Heart left ventricle (tissue), 16 donors: ENCODE measurements around the gene C6orf52. TPM values are rescaled to one million over a fixed set of nuclear protein-coding genes. Genes with fewer than 3 reads are reported as not detected.
"Not testable (repeated sequence)": the region's sequence is repeated elsewhere in the genome, so short reads cannot be mapped to it uniquely, and the experiment has no call there.

Experiments
- ATAC-seq, 4 donors: fragments of 200-7000 bp; cut with Tn5 transposase; one replicate each; pipeline ENCODE4 v1.9.1; 2020 to 2022; ENCODE audit warnings: moderate library complexity in 4 of 4, mild to moderate bottlenecking in 3 of 4, moderate number of reproducible peaks in 1 of 4
- DNase-seq, 5 donors: peaks; one replicate each; pipeline ENCODE4 v3.0.0-alpha.2; 2020
- H3K27ac ChIP-seq, 12 donors: fragments of 200-600 bp; sonication (generic) in 4 of 12; one replicate each; pipeline versions ENCODE4 v1.5.0 to v1.8.0; 2016 to 2022; ENCODE audit warnings: mild to moderate bottlenecking in 2 of 12
- H3K27me3 ChIP-seq, 9 donors: fragments of 200-600 bp; sonication (generic) in 2 of 9; one replicate each; pipeline versions ENCODE4 v1.5.1 to v1.8.0; 2016 to 2022; ENCODE audit warnings: mild to moderate bottlenecking in 3 of 9
- H3K36me3 ChIP-seq, 9 donors: fragments of 200-600 bp; sonication (generic) in 2 of 9; one replicate each; pipeline versions ENCODE4 v1.5.0 to v1.8.0; 2018 to 2022; ENCODE audit warnings: mild to moderate bottlenecking in 2 of 9
- H3K4me1 ChIP-seq, 12 donors: fragments of 200-600 bp; sonication (generic) in 4 of 12; one replicate each; pipeline versions ENCODE4 v1.5.0 to v1.8.0; 2016 to 2022; ENCODE audit warnings: mild to moderate bottlenecking in 3 of 12
- H3K4me3 ChIP-seq, 12 donors: fragments of 200-600 bp; sonication (generic) in 4 of 12; one replicate each; pipeline versions ENCODE4 v1.5.0 to v1.8.0; 2017 to 2022; ENCODE audit warnings: mild to moderate bottlenecking in 9 of 12, moderate library complexity in 4 of 12
- H3K9me3 ChIP-seq, 12 donors: fragments of 200-600 bp; sonication (generic) in 4 of 12; one replicate each; pipeline versions ENCODE4 v1.5.0 to v1.8.0; 2016 to 2022; ENCODE audit warnings: mild to moderate bottlenecking in 1 of 12
- POLR2A ChIP-seq, 2 donors: fragments of 450-650 bp; IDR thresholded peaks; one replicate each; pipeline ENCODE4 v1.6.1; 2017; ENCODE audit warnings: antibody characterized with exemption in 2 of 2, mild to moderate bottlenecking in 2 of 2, moderate library complexity in 2 of 2
- WGBS, 4 donors: extraction: QIAGEN DNeasy Blood & Tissue Kit in 2 of 4; methylation state at CpG; one replicate each; pipeline versions ENCODE4 v1.1.5 to v1.1.7; 2013 to 2018; 5-methylcytosine and 5-hydroxymethylcytosine counted together
- intact Hi-C, 10 donors: fragments of 100-400 bp; cut with DNase I; formaldehyde crosslinking; loops; one replicate each; pipeline versions ENCODE4 v1.11.1 to v1.14.2; 2022
- long read RNA-seq, 3 donors: library from polyadenylated mRNA; unstranded; transcript quantifications; one replicate each; pipeline ENCODE4 v2.0.0, GENCODE V29; 2020 to 2021
- polyA plus RNA-seq, 2 donors: library from polyadenylated mRNA; stranded (reverse); fragments of 200-250 nt; gene quantifications; one replicate each; pipeline ENCODE4 v1.2.3, GENCODE V29; 2013
- total RNA-seq, 9 donors: library from RNA; depleted of rRNA in 2 of 9; stranded (reverse); fragments of >200 nt in 2 of 9; fragmentation: NEBNext Ultra II Directional in 3 of 9; extraction: Animal tissue kit (Norgen Biotek cat#: 25700) in 3 of 9; gene quantifications; one replicate each; pipeline versions ENCODE4 v1.1.0 to v1.2.4, GENCODE V29; 2016 to 2023
- TF ChIP-seq, protein P1 (sequence below), 12 donors: fragments of 200-600 bp; sonication (generic) in 4 of 12; IDR thresholded peaks; one replicate each; pipeline versions ENCODE4 v1.5.0 to v1.8.0; 2018 to 2022; ENCODE audit warnings: antibody characterized with exemption in 12 of 12, mild to moderate bottlenecking in 5 of 12
- donor health status: ischemic (EF 13 %, LVEDD 7.1; RV severe dilation, severe dysfunction).
- donor health status: healthy with polysubstance abuse.
- donor health status: DM: no; HTN: yes; CAD: no.
- donor health status: DM: no; HTN: no; CAD: no.
- donor health status: ischemic (EF 25% LVEDD 6.9; RV normal size, moderate dysfunction).
- donor health status: ischemic (EF 25% LVEDD 5.7; RV mildly dilated, moderate dysfunction).
- donor health status: healthy.
- donor health status: DM: yes; HTN: yes; CAD: no.
- donor health status: ischemic (EF 35%, LVEDD 5.7; RV mildly dilated, moderate dysfunction).
- donor health status: nonischemic (EF 11% LVEDD 7.7; RV severe dilation, severe dysfunction).
- donor health status: DM: yes; HTN: yes; CAD: no.
- donor health status: PGD.
- donor health status: ischemic (EF 29% LVEDD 5.4; RV normal size, mild dysfunction).
- donor health status: nonischemic (EF 23%, LVEDD 6.1; RV moderate dilation, normal function).

The C6orf52 gene
- total RNA-seq (1 to 10 TPM in 2 of 9 donors, under 1 TPM in 1, not detected in 6; 0.71 to 3.6 (median 1.5) TPM), polyA plus RNA-seq (under 1 TPM; 0.15 to 0.99 TPM)
- long read RNA-seq, donor 1, partial matches to known transcripts: 0 of 1 reads
- long read RNA-seq, donor 1, other reads (novel, unspliced or antisense): 1 of 1 reads
- long read RNA-seq, donor 2: 0 reads
- long read RNA-seq, donor 3: 0 reads

DNA sequence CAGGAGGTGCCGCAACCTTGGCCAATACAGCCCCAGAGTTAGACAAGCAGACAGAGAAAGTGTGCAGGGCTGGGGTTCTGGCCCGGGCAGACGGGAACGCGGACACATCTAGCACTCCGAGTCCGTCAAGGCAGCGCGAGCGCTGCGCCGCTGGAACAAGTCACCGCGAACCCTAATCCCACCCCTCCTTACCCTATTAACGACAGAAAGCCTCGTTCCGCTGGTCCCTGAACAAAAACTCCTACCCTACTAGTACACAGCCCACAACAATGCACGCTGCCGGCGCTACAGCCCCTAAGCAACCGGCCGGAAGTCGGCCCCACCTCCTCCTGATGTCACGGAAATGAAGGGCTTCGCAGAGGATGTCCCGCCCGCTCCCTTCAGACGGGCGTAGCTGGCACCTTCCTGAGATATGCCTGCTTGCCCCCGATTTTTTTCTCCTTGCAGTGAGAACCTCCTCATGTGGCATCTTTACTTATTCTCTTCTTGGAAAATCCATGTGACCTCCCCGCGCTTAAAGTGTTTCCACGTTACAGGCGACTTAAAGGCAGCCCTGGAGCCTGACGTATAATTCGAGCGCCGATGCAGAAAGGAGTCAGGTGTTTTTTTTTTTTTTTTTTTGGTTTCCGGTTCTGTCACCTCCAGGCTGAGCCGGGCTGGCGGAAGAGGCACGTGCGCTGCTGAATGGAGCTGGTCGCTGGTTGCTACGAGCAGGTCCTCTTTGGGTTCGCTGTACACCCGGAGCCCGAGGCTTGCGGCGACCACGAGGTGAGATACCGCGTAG lies at the start of gene C6orf52, which contains the start of gene PAK1IP1:
C6orf52 (minus strand) TSS at position 315 of the 784 bp plus-strand sequence. CDS start 7,066 bp downstream, outside the sequence.
PAK1IP1 (plus strand) TSS at position 671 of the 784 bp plus-strand sequence; CDS start at position 685, 14 bp downstream.
- intact Hi-C loops: loop anchor here (1.0 to 10.0 kb wide), 14 partner anchors 28 to 190 kb away; partner anchors contain the start of genes TMEM14B (in 7 of the 10) and TMEM14C (in 1 of the 10)
- 0 to 1% (median 0%) methylated on average over 50 to 53 of the region's 53 CpGs for WGBS, 4 donors
- ATAC-seq: peak; percentile 99 to 100 (median 100)

DNA sequence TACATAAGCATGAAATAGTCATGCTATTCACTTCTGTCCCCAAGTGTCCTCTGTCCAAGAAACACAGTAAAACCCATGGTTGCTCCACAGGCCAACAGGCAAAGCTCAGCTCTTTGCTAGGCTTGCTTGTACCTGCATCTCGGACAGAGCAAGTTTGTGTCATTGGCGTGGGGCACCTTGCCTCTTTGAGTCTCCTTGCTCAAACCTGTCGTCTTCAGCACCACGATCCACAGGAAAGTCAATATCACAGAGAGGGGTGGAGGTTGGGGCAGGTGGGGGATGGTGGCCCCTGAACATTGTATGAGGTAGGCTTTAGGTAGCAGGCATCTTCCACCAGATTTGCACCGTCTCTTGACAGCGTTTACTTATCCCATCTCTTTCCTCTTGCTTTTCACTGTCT lies 49.1 kb upstream of the C6orf52 start:
- no peak for DNase-seq
- H3K27me3 ChIP-seq: no peaks in the 10 kb centered on the region
- no peak overlapping the region for H3K27ac ChIP-seq
- H3K4me1 ChIP-seq: peaks cover 0 to 13% (median 8%) of the 10 kb centered on the region in 12 donors
- intact Hi-C loops: loop anchor here in 1 of 10 donors (10.0 kb wide), 1 partner anchor 49 kb away; the partner anchor contains the start of genes C6orf52 and PAK1IP1
- peaks cover 0 to 16% (median 0%) of the 10 kb centered on the region in 9 donors for H3K36me3 ChIP-seq
- H3K9me3 ChIP-seq: no peaks in the 10 kb centered on the region
- no peak overlapping the region for H3K4me3 ChIP-seq
- TF ChIP-seq POLR2A (IDR thresholded peaks at IDR 0.05): no peak
- TF ChIP-seq, protein P1, sequence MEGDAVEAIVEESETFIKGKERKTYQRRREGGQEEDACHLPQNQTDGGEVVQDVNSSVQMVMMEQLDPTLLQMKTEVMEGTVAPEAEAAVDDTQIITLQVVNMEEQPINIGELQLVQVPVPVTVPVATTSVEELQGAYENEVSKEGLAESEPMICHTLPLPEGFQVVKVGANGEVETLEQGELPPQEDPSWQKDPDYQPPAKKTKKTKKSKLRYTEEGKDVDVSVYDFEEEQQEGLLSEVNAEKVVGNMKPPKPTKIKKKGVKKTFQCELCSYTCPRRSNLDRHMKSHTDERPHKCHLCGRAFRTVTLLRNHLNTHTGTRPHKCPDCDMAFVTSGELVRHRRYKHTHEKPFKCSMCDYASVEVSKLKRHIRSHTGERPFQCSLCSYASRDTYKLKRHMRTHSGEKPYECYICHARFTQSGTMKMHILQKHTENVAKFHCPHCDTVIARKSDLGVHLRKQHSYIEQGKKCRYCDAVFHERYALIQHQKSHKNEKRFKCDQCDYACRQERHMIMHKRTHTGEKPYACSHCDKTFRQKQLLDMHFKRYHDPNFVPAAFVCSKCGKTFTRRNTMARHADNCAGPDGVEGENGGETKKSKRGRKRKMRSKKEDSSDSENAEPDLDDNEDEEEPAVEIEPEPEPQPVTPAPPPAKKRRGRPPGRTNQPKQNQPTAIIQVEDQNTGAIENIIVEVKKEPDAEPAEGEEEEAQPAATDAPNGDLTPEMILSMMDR (IDR thresholded peaks at IDR 0.05): no peak
- 81 to 92% (median 87%) methylated on average over 6 of the region's 6 CpGs for WGBS, 4 donors
- no peak for ATAC-seq

More for the DNA sequence above, at the start of gene C6orf52, which contains the start of gene PAK1IP1:
- Histone ChIP-seq H3K9me3 (no peaks in the 10 kb centered on the region), H3K27ac (peak within 1 kb of the TSS; percentile 82 to 98 (median 96)), H3K36me3 (peaks cover 0 to 25% (median 19%) of the 10 kb centered on the region in 9 donors), H3K27me3 (no peaks in the 10 kb centered on the region), H3K4me3 (peak within 1 kb of the TSS; percentile 59 to 92 (median 77)), H3K4me1 (peaks cover 0 to 32% (median 18%) of the 10 kb centered on the region in 12 donors)
- peak; percentile 23 to 84 for TF ChIP-seq POLR2A (IDR thresholded peaks at IDR 0.05)
- TF ChIP-seq, protein P1 (IDR thresholded peaks at IDR 0.05): no peak
- DNase-seq: peak; percentile 93 to 96 (median 94)

DNA sequence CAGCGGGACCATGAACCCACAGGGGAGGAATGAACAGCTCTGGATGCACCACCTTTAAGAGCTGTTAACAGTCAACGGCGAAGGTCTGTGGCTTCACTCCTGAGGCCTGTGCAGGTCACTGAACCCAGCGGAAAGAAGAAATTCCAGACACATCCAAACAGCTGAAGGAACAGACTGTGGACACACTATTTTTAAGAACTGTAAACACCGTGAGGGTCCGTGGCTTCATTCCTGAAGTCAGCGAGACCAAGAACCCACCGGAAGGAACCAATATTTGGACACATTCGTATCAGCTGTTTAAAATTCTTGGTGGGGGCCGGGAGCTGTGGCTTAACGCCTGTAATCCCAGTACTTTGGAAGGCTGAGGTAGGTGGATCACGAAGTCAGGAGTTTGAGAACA lies 47.8 kb upstream of the C6orf52 start:
- WGBS, 4 donors: 94 to 98% (median 96%) methylated on average over 12 of the region's 12 CpGs
- Histone ChIP-seq H3K27me3 (no peaks in the 10 kb centered on the region), H3K9me3 (no peaks in the 10 kb centered on the region), H3K36me3 (peaks cover 0 to 16% (median 0%) of the 10 kb centered on the region in 9 donors), H3K4me3 (no peak overlapping the region), H3K27ac (no peak overlapping the region), H3K4me1 (peaks cover 0 to 8% (median 3%) of the 10 kb centered on the region in 12 donors)
- TF ChIP-seq POLR2A (IDR thresholded peaks at IDR 0.05): no peak
- no peak for DNase-seq
- intact Hi-C loops: loop anchor here in 1 of 10 donors (10.0 kb wide), 1 partner anchor 47 kb away; the partner anchor contains the start of genes C6orf52 and PAK1IP1
- ATAC-seq: no peak

DNA sequence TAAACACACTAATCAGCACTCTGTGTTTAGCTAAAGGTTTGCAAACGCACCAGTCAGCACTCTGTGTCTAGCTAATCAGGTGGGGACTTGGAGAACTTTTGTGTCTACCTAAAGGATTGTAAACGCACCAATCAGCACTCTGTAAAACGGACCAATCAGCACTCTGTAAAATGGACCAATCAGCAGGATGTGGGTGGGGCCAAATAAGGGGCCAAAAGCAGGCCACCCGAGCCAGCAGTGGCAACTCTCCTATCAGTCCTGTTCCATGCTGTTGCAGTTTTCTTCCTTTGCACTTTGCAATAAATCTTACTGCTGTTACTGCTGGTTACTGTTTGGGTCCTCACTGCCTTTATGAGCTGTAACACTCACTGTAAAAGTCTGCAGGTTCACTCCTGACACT lies 47.2 kb upstream of the C6orf52 start:
- intact Hi-C loops: loop anchor here in 1 of 10 donors (10.0 kb wide), 1 partner anchor 47 kb away; the partner anchor contains the start of genes C6orf52 and PAK1IP1
- peaks cover 0 to 16% (median 0%) of the 10 kb centered on the region in 9 donors for H3K36me3 ChIP-seq
- H3K27ac ChIP-seq, H3K4me1 ChIP-seq, H3K4me3 ChIP-seq, DNase-seq, H3K9me3 ChIP-seq, H3K27me3 ChIP-seq, ATAC-seq: not testable (repeated sequence)
- 79 to 95% (median 89%) methylated on average over 4 of the region's 4 CpGs for WGBS, 4 donors
